GM19455 (cell line): ENCODE results near the gene CD300C.
"Not testable (repeated sequence)": the region's sequence is repeated elsewhere in the genome, so short reads cannot be mapped to it uniquely, and the experiment has no call there.

Source experiments
- ATAC-seq: cut with Tn5 transposase; IDR thresholded peaks from one replicate; pipeline ENCODE4 v1.9.1; 2021; ENCODE audit not compliant: unreplicated experiment

The CD300C gene

GRCh38 chr17:74514632-74515334, 31.1 kb downstream of the CD300C start:
- no peak for ATAC-seq

GRCh38 chr17:74513987-74514631, 31.8 kb downstream of the CD300C start:
- ATAC-seq: no peak

- ATAC-seq: no peak
These were observed 33.3 kb downstream of the CD300C start for GRCh38 chr17:74512624-74513091.

DNA sequence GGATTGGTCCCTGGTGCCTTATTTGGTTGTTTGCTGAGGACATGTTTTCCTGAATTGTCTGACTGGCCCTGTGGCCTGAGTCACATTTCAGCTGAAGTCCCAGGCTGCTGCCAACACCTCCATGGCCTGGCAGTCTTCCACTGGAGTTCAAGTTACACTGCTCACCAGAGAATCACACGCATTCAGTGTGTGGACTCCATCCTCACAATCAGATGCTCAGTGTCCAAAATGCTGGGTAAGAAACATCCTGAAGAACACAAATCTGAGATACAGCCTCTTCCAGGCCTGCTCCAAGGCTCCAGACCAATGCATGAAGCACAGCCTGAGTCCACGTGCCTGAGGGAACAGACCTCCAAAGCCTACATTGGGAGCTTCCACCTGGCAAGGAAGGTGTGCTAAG, 33.9 kb downstream of the CD300C start:
- no peak for ATAC-seq

DNA sequence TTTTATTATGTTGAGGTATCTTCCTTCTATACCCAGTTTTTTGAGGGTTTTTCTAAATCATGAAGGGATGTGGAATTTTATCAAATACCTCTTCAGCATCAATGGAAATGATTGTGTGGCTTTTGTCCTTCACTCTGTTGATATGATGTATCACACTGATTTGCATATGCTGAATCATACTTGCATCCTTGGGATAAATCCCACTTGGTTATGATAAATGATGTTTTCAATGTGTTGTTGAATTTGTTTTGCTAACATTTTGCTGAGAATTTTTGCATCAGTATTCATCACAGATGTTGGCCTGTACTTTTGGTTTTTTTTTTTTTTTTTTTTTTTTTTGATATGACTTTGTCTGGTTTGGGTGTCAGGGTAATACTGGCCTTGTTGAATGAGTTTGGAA, 37.8 kb downstream of the CD300C start:
- ATAC-seq: no peak

GRCh38 chr17:74503949-74504348, 42.0 kb downstream of the CD300C start:
- not testable (repeated sequence) for ATAC-seq

DNA sequence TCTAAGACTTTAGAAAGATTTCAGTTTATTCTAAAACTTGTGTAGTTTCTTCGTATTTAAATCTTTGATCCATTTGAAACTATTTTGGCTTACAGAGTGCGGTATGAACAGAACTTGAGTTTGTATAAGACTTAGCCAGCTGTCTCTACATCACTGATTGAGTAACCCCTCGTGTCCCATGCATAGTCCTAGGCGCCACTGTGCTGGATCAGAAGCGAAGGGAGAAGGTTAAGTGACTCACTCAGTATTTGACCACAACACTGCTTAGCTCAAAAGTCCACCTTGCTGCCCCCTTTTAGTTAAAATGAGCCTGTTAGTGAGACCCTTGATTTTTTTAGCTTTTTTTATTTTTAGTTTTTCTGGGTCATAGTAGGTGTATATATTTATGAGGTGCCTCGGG, 43.1 kb downstream of the CD300C start:
- no peak for ATAC-seq

DNA sequence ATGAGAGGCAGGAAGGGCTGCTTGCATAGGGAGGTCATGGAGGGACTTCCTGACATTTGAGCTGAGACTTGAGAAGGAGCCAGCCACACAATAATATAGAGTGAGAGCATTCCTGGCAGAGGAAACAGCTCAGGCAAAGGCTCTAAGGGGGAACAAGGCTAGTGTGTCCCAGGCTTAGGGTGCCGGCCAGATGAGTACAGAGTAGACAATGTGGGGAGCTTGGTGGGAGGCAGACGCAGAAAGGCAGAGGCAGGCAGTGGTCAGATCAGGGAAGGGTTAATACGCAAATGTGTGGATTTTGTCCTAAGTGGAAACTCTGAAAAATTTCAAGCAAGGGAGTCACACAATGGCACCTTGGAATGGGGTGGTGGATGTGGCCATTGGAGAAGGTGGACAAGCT, 45.9 kb downstream of the CD300C start:
- no peak for ATAC-seq

GRCh38 chr17:74497471-74497870, 48.4 kb downstream of the CD300C start:
- no peak for ATAC-seq

GRCh38 chr17:74493331-74493833, 52.5 kb downstream of the CD300C start:
- ATAC-seq: no peak

GRCh38 chr17:74491626-74492025, 54.3 kb downstream of the CD300C start:
- no peak for ATAC-seq
